ENCODE measurements around the gene KDM4C. TPM values are rescaled to one million over a fixed set of nuclear protein-coding genes. Genes with fewer than 3 reads are reported as not detected.

The KDM4C gene
- total and polyA plus RNA-seq, 2 of the 13 experiments (the other 11 are each of a cell fraction or from before 2014, with no cell fraction given), result 19.4 to 23.6 TPM

DNA sequence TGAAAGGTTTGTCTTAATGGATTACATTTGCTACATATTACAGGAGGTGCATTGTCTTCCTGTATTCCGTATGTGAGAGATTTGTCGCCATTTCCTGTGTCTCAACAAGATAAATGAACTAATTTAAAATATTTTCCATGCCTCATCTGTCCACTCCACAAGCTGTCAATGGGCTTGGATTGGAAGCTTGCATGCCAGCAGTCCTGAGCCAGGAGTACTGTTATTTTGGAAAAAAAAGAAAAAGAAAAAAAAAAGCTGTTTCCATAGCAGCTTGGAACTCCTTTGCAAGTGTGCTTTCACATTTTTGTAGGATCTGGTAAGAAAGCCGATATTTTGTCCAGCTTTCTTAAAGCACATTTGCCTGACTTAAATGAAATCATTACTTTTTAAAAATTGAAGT is 330.8 kb downstream of the KDM4C start:
- in situ Hi-C loops (cut with HindIII; ENCODE audit: extremely low pct_ligation_motif_present, low pct_unique_long_range_greater_than_20kb) (no loop called here), intact Hi-C loops (cut with micrococcal nuclease; ENCODE audit: unreplicated experiment) (no loop called here)
- H3K36me3 ChIP-seq (replicated peaks in 1 of 2; ENCODE audit: control insufficient read depth in 1 of 2, insufficient read depth in 2 of 2, low read length in 2 of 2), result peaks cover 5 to 8% of the 10 kb centered on the region in 2 experiments; a peak in 4 of 5 replicates
- H3K4me2 ChIP-seq (ENCODE audit: low read depth, low read length), result no peak overlapping the region
- FAIRE-seq (no peak), DNase-seq (ENCODE audit: low spot score) (no peak), ATAC-seq (no peak)
- no peak overlapping the region for H2AFZ ChIP-seq (ENCODE audit: low read length)
- H3K79me2 ChIP-seq (ENCODE audit: insufficient read depth, low read length), result no peaks in the 10 kb centered on the region
- H3K27ac ChIP-seq (ENCODE audit: extremely low read length, insufficient read depth, low read length), result no peak overlapping the region
- no peaks in the 10 kb centered on the region for H3K9me3 ChIP-seq (ENCODE audit: low read length)
- H3K4me3 ChIP-seq (replicated peaks in 1 of 3; ENCODE audit: insufficient read depth in 1 of 3, low read depth in 2 of 3, low read length in 3 of 3), result no peak overlapping the region
- H3K27me3 ChIP-seq (ENCODE audit: control insufficient read depth in 1 of 2, insufficient read depth in 2 of 2, low read length in 2 of 2), result no peaks in the 10 kb centered on the region
- POLR2A ChIA-PET, result no interaction called here
- BruUV-seq (replicated peaks), result no TSS peak
- H3K4me1 ChIP-seq (ENCODE audit: insufficient read depth, low read length), result no peaks in the 10 kb centered on the region
- no peaks in the 10 kb centered on the region for H4K20me1 ChIP-seq (ENCODE audit: insufficient read depth, low read length)
- CTCF ChIA-PET (ENCODE audit: low intra/inter-chr PET ratio, low total read pairs), result no interaction called here
- H3K9ac ChIP-seq (ENCODE audit: insufficient read depth, low read depth, low read length), result no peak overlapping the region
- WGBS (ENCODE audit: low lambda C conversion rate), result 98% methylated on average over 3 of the region's 3 CpGs
- TF ChIP-seq, protein P1, sequence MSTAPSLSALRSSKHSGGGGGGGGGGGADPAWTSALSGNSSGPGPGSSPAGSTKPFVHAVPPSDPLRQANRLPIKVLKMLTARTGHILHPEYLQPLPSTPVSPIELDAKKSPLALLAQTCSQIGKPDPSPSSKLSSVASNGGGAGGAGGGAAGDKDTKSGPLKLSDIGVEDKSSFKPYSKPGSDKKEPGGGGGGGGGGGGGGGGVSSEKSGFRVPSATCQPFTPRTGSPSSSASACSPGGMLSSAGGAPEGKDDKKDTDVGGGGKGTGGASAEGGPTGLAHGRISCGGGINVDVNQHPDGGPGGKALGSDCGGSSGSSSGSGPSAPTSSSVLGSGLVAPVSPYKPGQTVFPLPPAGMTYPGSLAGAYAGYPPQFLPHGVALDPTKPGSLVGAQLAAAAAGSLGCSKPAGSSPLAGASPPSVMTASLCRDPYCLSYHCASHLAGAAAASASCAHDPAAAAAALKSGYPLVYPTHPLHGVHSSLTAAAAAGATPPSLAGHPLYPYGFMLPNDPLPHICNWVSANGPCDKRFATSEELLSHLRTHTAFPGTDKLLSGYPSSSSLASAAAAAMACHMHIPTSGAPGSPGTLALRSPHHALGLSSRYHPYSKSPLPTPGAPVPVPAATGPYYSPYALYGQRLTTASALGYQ (CRISPR knock-in tag; IDR thresholded peaks at IDR 0.05), result no peak
- TF ChIP-seq, protein P2, sequence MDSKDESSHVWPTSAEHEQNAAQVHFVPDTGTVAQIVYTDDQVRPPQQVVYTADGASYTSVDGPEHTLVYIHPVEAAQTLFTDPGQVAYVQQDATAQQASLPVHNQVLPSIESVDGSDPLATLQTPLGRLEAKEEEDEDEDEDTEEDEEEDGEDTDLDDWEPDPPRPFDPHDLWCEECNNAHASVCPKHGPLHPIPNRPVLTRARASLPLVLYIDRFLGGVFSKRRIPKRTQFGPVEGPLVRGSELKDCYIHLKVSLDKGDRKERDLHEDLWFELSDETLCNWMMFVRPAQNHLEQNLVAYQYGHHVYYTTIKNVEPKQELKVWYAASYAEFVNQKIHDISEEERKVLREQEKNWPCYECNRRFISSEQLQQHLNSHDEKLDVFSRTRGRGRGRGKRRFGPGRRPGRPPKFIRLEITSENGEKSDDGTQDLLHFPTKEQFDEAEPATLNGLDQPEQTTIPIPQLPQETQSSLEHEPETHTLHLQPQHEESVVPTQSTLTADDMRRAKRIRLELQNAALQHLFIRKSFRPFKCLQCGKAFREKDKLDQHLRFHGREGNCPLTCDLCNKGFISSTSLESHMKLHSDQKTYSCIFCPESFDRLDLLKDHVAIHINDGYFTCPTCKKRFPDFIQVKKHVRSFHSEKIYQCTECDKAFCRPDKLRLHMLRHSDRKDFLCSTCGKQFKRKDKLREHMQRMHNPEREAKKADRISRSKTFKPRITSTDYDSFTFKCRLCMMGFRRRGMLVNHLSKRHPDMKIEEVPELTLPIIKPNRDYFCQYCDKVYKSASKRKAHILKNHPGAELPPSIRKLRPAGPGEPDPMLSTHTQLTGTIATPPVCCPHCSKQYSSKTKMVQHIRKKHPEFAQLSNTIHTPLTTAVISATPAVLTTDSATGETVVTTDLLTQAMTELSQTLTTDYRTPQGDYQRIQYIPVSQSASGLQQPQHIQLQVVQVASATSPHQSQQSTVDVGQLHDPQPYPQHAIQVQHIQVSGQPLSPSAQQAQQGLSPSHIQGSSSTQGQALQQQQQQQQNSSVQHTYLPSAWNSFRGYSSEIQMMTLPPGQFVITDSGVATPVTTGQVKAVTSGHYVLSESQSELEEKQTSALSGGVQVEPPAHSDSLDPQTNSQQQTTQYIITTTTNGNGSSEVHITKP (CRISPR knock-in tag; IDR thresholded peaks at IDR 0.05; ENCODE audit: low read depth), result no peak
- TF ChIP-seq, protein P3, sequence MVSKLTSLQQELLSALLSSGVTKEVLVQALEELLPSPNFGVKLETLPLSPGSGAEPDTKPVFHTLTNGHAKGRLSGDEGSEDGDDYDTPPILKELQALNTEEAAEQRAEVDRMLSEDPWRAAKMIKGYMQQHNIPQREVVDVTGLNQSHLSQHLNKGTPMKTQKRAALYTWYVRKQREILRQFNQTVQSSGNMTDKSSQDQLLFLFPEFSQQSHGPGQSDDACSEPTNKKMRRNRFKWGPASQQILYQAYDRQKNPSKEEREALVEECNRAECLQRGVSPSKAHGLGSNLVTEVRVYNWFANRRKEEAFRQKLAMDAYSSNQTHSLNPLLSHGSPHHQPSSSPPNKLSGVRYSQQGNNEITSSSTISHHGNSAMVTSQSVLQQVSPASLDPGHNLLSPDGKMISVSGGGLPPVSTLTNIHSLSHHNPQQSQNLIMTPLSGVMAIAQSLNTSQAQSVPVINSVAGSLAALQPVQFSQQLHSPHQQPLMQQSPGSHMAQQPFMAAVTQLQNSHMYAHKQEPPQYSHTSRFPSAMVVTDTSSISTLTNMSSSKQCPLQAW (CRISPR knock-in tag; IDR thresholded peaks at IDR 0.05), result no peak
- TF ChIP-seq, protein P4, sequence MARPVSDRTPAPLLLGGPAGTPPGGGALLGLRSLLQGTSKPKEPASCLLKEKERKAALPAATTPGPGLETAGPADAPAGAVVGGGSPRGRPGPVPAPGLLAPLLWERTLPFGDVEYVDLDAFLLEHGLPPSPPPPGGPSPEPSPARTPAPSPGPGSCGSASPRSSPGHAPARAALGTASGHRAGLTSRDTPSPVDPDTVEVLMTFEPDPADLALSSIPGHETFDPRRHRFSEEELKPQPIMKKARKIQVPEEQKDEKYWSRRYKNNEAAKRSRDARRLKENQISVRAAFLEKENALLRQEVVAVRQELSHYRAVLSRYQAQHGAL (CRISPR knock-in tag; IDR thresholded peaks at IDR 0.05; ENCODE audit: not compliant biosample characterization), result no peak
- TF ChIP-seq RFX1 (IDR thresholded peaks at IDR 0.05) (no peak), EED (CRISPR knock-in tag; IDR thresholded peaks at IDR 0.05) (no peak), MAFG (CRISPR knock-in tag; IDR thresholded peaks at IDR 0.05) (no peak), ZNF674 (CRISPR knock-in tag; IDR thresholded peaks at IDR 0.05; ENCODE audit: low read depth) (no peak), ZNF614 (CRISPR knock-in tag; IDR thresholded peaks at IDR 0.05; ENCODE audit: borderline replicate concordance) (no peak), ZFP36L2 (CRISPR knock-in tag; IDR thresholded peaks at IDR 0.05) (no peak), SRF (IDR thresholded peaks at IDR 0.05; ENCODE audit: low read depth, low read length) (no peak), ZNF451 (CRISPR knock-in tag; IDR thresholded peaks at IDR 0.05) (no peak), HCFC1 (IDR thresholded peaks at IDR 0.05; ENCODE audit: low read depth, low read length) (no peak), MEF2D (CRISPR knock-in tag; IDR thresholded peaks at IDR 0.05) (no peak), KLF9 (CRISPR knock-in tag; IDR thresholded peaks at IDR 0.05; ENCODE audit: low read depth) (no peak), ZNF260 (CRISPR knock-in tag; IDR thresholded peaks at IDR 0.05; ENCODE audit: borderline replicate concordance, low read depth) (no peak), ZNF232 (CRISPR knock-in tag; IDR thresholded peaks at IDR 0.05; ENCODE audit: borderline replicate concordance) (no peak)
